MM.1S (cell line): ENCODE measurements around the gene C3orf70.
"Not testable (repeated sequence)": the region's sequence is repeated elsewhere in the genome, so short reads cannot be mapped to it uniquely, and the experiment has no call there.

ENCODE experiments used
- EZH2phosphoT487 ChIP-seq: fragments of 300-600 bp; sonication (generic); IDR thresholded peaks from 2 replicates; pipeline ENCODE4 v1.6.1; 2018; ENCODE audit warnings: antibody characterized with exemption, low read length
- TF ChIP-seq, protein P1 (sequence below): fragments of 300-600 bp; sonication (generic); IDR thresholded peaks from 2 replicates; pipeline ENCODE4 v1.5.1; 2016; ENCODE audit warnings: antibody characterized with exemption, low read length, mixed read lengths

DNA sequence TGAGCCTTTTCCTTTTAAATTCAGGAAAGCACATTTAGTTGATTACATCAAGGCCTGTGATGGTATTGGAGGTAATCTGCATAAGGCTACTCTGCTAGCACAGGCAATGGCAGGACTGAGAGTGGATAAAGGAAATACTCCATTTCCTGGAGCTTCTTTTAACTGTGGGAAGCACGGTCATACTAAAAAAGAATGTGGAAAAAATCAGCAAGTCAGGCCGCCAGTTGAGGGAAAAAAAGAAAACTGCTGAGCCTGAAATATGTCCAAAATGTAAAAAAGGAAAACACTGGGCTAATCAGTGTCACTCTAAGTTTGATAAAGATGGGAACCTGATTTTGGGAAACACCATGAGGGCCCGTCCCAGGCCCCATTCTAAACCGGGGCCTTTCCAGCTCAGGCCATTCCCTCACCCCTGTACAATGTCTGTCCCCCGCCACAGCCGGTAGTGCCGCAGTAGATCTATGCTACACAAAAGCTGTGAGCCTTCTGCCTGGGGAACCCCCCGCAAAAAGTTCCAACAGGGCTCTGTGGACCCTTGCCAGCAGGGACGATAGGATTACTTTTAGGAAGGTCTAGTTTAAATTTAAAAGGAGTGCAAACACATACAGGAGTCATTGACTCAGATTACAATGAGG is 46.5 kb downstream of the C3orf70 start:
- TF ChIP-seq, protein P1, sequence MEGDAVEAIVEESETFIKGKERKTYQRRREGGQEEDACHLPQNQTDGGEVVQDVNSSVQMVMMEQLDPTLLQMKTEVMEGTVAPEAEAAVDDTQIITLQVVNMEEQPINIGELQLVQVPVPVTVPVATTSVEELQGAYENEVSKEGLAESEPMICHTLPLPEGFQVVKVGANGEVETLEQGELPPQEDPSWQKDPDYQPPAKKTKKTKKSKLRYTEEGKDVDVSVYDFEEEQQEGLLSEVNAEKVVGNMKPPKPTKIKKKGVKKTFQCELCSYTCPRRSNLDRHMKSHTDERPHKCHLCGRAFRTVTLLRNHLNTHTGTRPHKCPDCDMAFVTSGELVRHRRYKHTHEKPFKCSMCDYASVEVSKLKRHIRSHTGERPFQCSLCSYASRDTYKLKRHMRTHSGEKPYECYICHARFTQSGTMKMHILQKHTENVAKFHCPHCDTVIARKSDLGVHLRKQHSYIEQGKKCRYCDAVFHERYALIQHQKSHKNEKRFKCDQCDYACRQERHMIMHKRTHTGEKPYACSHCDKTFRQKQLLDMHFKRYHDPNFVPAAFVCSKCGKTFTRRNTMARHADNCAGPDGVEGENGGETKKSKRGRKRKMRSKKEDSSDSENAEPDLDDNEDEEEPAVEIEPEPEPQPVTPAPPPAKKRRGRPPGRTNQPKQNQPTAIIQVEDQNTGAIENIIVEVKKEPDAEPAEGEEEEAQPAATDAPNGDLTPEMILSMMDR: not testable (repeated sequence)
- TF ChIP-seq EZH2phosphoT487: not testable (repeated sequence)
